H1 (cell line): ENCODE measurements around the gene CCDC33. TPM values are rescaled to one million over a fixed set of nuclear protein-coding genes. Genes with fewer than 3 reads are reported as not detected.

Experiments
- CTCF ChIA-PET: fragments of 300-600 bp; sonication (Branson Sonifier 250); formaldehyde crosslinking; loops from one replicate; lab custom pipeline; 2021; ENCODE audit not compliant: partially characterized antibody; lab: Charles Lee
- POLR2A ChIA-PET: fragments of 300-600 bp; sonication (Branson Sonifier 250); formaldehyde crosslinking; loops from one replicate; lab custom pipeline; 2021; ENCODE audit warnings: inconsistent platforms; ENCODE audit not compliant: partially characterized antibody; lab: Charles Lee
- DNase-seq, 2 experiments: peaks; one replicate each; pipeline versions ENCODE4 v3.0.0 to v3.0.0-alpha.2; 2010 to 2022; ENCODE audit warnings: low spot score in 2 of 2, low read depth in 1 of 2, mixed read lengths in 1 of 2
- FAIRE-seq: peaks from 2 replicates; lab custom pipeline; 2011; peaks lifted over from hg19 to GRCh38; lab: Jason Lieb, UNC
- H2AFZ ChIP-seq: 2 replicates; pipeline ENCODE4 v1.8.1; 2012; ENCODE audit warnings: low read length, inconsistent platforms
- H2AK5ac ChIP-seq: 2 replicates; pipeline ENCODE4 v1.6.1; 2013; ENCODE audit warnings: low read depth, low read length
- H2BK120ac ChIP-seq: replicated peaks from 2 replicates; pipeline ENCODE3; 2013; ENCODE audit warnings: low read depth, low read length, inconsistent platforms
- H2BK12ac ChIP-seq: 2 replicates; pipeline ENCODE4 v1.6.1; 2013; ENCODE audit warnings: low read depth, low read length
- H2BK15ac ChIP-seq: 2 replicates; pipeline ENCODE4 v1.6.1; 2013; ENCODE audit warnings: low read length
- H2BK20ac ChIP-seq: 2 replicates; pipeline ENCODE4 v1.6.1; 2013; ENCODE audit warnings: low read length
- H2BK5ac ChIP-seq: 2 replicates; pipeline ENCODE4 v1.6.1; 2013; ENCODE audit warnings: low read depth, low read length
- H3K14ac ChIP-seq: 2 replicates; pipeline ENCODE4 v1.6.1; 2013; ENCODE audit warnings: inconsistent platforms; ENCODE audit not compliant: insufficient read length
- H3K18ac ChIP-seq: 2 replicates; pipeline ENCODE4 v1.6.1; 2013; ENCODE audit warnings: low read length; ENCODE audit errors: extremely low read depth
- H3K23ac ChIP-seq: 2 replicates; pipeline ENCODE4 v1.6.1; 2013; ENCODE audit warnings: inconsistent platforms; ENCODE audit not compliant: insufficient read length
- H3K23me2 ChIP-seq: 2 replicates; pipeline ENCODE4 v1.6.1; 2013; ENCODE audit warnings: low read depth, low read length
- H3K27ac ChIP-seq: 2 replicates; pipeline ENCODE4 v1.6.1; 2011; ENCODE audit warnings: low read depth, low read length, inconsistent platforms
- H3K27me3 ChIP-seq, 4 experiments: replicated peaks in 1 of 4; 1 replicate in 1 of 4; 2 replicates in 3 of 4; pipeline versions ENCODE4 v1.6.1 to v1.8.1; 2011 to 2013; ENCODE audit warnings: low read length in 3 of 4, mild to moderate bottlenecking in 3 of 4, inconsistent platforms in 2 of 4, mixed read lengths in 2 of 4, moderate library complexity in 1 of 4; ENCODE audit not compliant: control insufficient read depth in 3 of 4, insufficient read depth in 3 of 4; ENCODE audit errors: extremely low read depth in 1 of 4
- H3K36me3 ChIP-seq, 4 experiments: 2 replicates each; pipeline versions ENCODE4 v1.6.1 to v1.8.1; 2011 to 2013; ENCODE audit warnings: mild to moderate bottlenecking in 4 of 4, low read length in 3 of 4, moderate library complexity in 2 of 4, control low read depth in 1 of 4, inconsistent platforms in 1 of 4; ENCODE audit not compliant: insufficient read depth in 4 of 4, control insufficient read depth in 2 of 4
- H3K4ac ChIP-seq: replicated peaks from 2 replicates; pipeline ENCODE3; 2013; ENCODE audit warnings: low read length, low read depth, mixed read lengths, inconsistent platforms; ENCODE audit not compliant: insufficient read length
- H3K4me1 ChIP-seq, 4 experiments: replicated peaks in 1 of 4; 1 replicate in 1 of 4; 2 replicates in 3 of 4; pipeline versions ENCODE4 v1.6.1 to v1.8.1; 2011 to 2013; ENCODE audit warnings: low read length in 3 of 4, inconsistent platforms in 2 of 4, mixed read lengths in 1 of 4; ENCODE audit not compliant: insufficient read depth in 4 of 4, control insufficient read depth in 3 of 4
- H3K4me2 ChIP-seq, 2 experiments: 2 replicates each; pipeline versions ENCODE4 v1.6.1 to v1.8.1; 2011 to 2013; ENCODE audit warnings: low read depth in 2 of 2, low read length in 2 of 2, control low read depth in 1 of 2, inconsistent platforms in 1 of 2, mild to moderate bottlenecking in 1 of 2; ENCODE audit not compliant: insufficient read depth in 1 of 2
- H3K4me3 ChIP-seq, 4 experiments: fragments of 200-600, 300-600 bp in 1 of 4; sonication (generic), shearing (Covaris generic), sonication (Bioruptor Twin) in 1 of 4; 2 replicates each; pipeline versions ENCODE4 v1.5.1 to v1.8.1; 2011 to 2016; ENCODE audit warnings: low read length in 4 of 4, low read depth in 3 of 4, control low read depth in 2 of 4, inconsistent platforms in 2 of 4, mild to moderate bottlenecking in 2 of 4, mixed read lengths in 1 of 4, moderate library complexity in 1 of 4; ENCODE audit not compliant: insufficient read depth in 2 of 4; ENCODE audit errors: extremely low read depth in 1 of 4
- H3K56ac ChIP-seq: replicated peaks from 2 replicates; pipeline ENCODE3; 2013; ENCODE audit warnings: low read depth, mild to moderate bottlenecking, mixed read lengths, low read length, inconsistent platforms; ENCODE audit not compliant: insufficient read length
- H3K79me1 ChIP-seq: 2 replicates; pipeline ENCODE4 v1.6.1; 2013; ENCODE audit warnings: low read depth, low read length, control low read depth
- H3K79me2 ChIP-seq, 2 experiments: 2 replicates each; pipeline versions ENCODE4 v1.6.1 to v1.8.1; 2012 to 2013; ENCODE audit warnings: low read length in 2 of 2, mild to moderate bottlenecking in 2 of 2, inconsistent platforms in 1 of 2; ENCODE audit not compliant: insufficient read depth in 2 of 2, control insufficient read depth in 1 of 2
- H3K9ac ChIP-seq, 4 experiments: replicated peaks in 1 of 4; 1 replicate in 1 of 4; 2 replicates in 3 of 4; pipeline versions ENCODE4 v1.6.1 to v1.8.1; 2011 to 2013; ENCODE audit warnings: low read depth in 3 of 4, low read length in 3 of 4, control low read depth in 2 of 4, mild to moderate bottlenecking in 2 of 4, moderate library complexity in 2 of 4, inconsistent platforms in 1 of 4; ENCODE audit errors: extremely low read depth in 1 of 4
- H3K9me3 ChIP-seq, 2 experiments: 2 replicates each; pipeline versions ENCODE4 v1.6.1 to v1.8.1; 2012 to 2013; ENCODE audit warnings: mild to moderate bottlenecking in 2 of 2, moderate library complexity in 2 of 2, control low read depth in 1 of 2, inconsistent platforms in 1 of 2, low read depth in 1 of 2, low read length in 1 of 2, mixed read lengths in 1 of 2; ENCODE audit not compliant: insufficient read depth in 2 of 2
- H4K20me1 ChIP-seq, 2 experiments: replicated peaks in 1 of 2; 2 replicates each; pipeline versions ENCODE3 to v1.8.1; 2011 to 2013; ENCODE audit warnings: inconsistent platforms in 2 of 2, low read length in 2 of 2, mild to moderate bottlenecking in 1 of 2; ENCODE audit not compliant: insufficient read depth in 2 of 2, control insufficient read depth in 1 of 2
- H4K5ac ChIP-seq: 2 replicates; pipeline ENCODE4 v1.6.1; 2013; ENCODE audit warnings: low read length, low read depth, mixed read lengths, inconsistent platforms; ENCODE audit not compliant: insufficient read length
- H4K8ac ChIP-seq: 2 replicates; pipeline ENCODE4 v1.8.0; 2013; ENCODE audit warnings: mild to moderate bottlenecking, moderate library complexity, low read length, inconsistent platforms; ENCODE audit not compliant: insufficient read depth; ENCODE audit errors: extremely low read depth
- H4K91ac ChIP-seq: replicated peaks from 2 replicates; pipeline ENCODE3; 2013; ENCODE audit warnings: low read length, mixed read lengths, inconsistent platforms; ENCODE audit not compliant: insufficient read length
- CREB1 ChIP-seq: IDR thresholded peaks from 2 replicates; pipeline ENCODE4 v1.6.1; 2012; ENCODE audit warnings: inconsistent platforms
- RXRA ChIP-seq: IDR thresholded peaks from 2 replicates; pipeline ENCODE4 v1.6.1; 2011; ENCODE audit warnings: low read depth, mild to moderate bottlenecking, low read length, moderate library complexity; ENCODE audit not compliant: insufficient read depth
- SIX5 ChIP-seq: IDR thresholded peaks from 2 replicates; pipeline ENCODE4 v1.6.1; 2011; ENCODE audit warnings: mild to moderate bottlenecking, low read depth, low read length
- TAF7 ChIP-seq: optimal IDR thresholded peaks from 2 replicates; pipeline ENCODE3; 2011; ENCODE audit warnings: low read depth, mild to moderate bottlenecking, inconsistent platforms, low read length, moderate library complexity, borderline replicate concordance
- whole genome bisulfite sequencing, 2 experiments: shearing (Covaris generic) in 1 of 2; methylation state at CpG; one replicate each; pipeline versions ENCODE4 v1.1.6 to v1.1.7; 2013 to 2015; ENCODE audit warnings: low lambda C conversion rate in 2 of 2, mixed read lengths in 2 of 2, inconsistent platforms in 1 of 2, low coverage in 1 of 2, missing lambda C conversion rate in 1 of 2; ENCODE audit not compliant: insufficient replicate concordance in 2 of 2, insufficient coverage in 1 of 2, insufficient read length in 1 of 2; ENCODE audit errors: extremely low coverage in 1 of 2, missing lambda C conversion rate in 1 of 2; 5-methylcytosine and 5-hydroxymethylcytosine counted together
- polyA plus RNA-seq, 7 experiments: library from polyadenylated mRNA; depleted of rRNA in 3 of 7; stranded (reverse) in 5 of 7; unstranded in 2 of 7; fragments of >200 nt in 5 of 7; fragments of 200-250 nt in 2 of 7; gene quantifications; 1 replicate in 5 of 7; 2 replicates in 1 of 7; 4 replicates in 1 of 7; pipeline versions ENCODE4 v1.2.1 to v1.2.3, GENCODE V29; 2011 to 2013; ENCODE audit warnings: missing spikeins in 2 of 7, mixed read lengths in 2 of 7
- total RNA-seq: library from RNA; stranded (reverse); fragmentation: NEBNext Ultra II Directional; extraction: Animal tissue kit (Norgen Biotek cat#: 25700); gene quantifications from 2 replicates; pipeline ENCODE4 v1.2.1, GENCODE V29; 2021

The CCDC33 gene
- total and polyA plus RNA-seq, 2 of the 8 experiments (the other 6 are each of a cell fraction or from before 2014, with no cell fraction given) = 2.0 to 2.7 TPM

DNA sequence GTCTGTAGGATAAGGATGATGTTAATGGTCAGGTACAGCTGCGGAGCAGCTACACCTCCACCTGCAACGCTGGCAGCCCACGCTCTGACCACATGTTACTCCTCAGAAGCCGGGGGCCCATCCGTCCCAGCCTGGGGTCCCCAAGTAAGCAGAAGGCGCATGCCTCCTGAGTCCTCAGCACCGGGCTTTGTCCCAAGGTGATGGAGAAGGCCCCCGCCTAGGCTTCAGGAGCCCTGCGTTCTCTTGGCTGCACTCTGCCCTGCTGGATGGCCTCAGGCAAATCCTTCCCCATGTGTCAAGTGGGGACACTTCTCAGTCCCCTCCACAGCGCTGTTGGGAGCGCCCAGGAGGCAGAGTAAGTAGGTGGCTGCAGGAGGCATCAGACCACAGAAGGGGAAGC is 47.9 kb upstream of the CCDC33 start:
- Histone ChIP-seq H3K4me3 (no peak overlapping the region), H3K27ac (no peak overlapping the region), H3K9ac (no peak overlapping the region), H4K5ac (no peak overlapping the region), H2BK20ac (no peak overlapping the region), H3K23me2 (no peaks in the 10 kb centered on the region), H2BK5ac (no peak overlapping the region), H3K23ac (no peak overlapping the region), H3K18ac (no peak overlapping the region), H3K56ac (no peak overlapping the region), H3K4ac (no peak overlapping the region), H3K9me3 (no peaks in the 10 kb centered on the region), H3K27me3 (no peaks in the 10 kb centered on the region), H3K14ac (no peak overlapping the region), H4K91ac (no peak overlapping the region), H2BK12ac (0 out of 2 replicates have a peak overlapping the region, but pooled peaks have one; percentile 43), H2AK5ac (no peak overlapping the region), H3K4me1 (no peaks in the 10 kb centered on the region; a peak in 2 of 7 replicates), H4K8ac (no peak overlapping the region), H3K79me2 (no peaks in the 10 kb centered on the region), H2AFZ (no peak overlapping the region), H4K20me1 (no peaks in the 10 kb centered on the region), H3K36me3 (no peaks in the 10 kb centered on the region), H3K4me2 (no peak overlapping the region), H3K79me1 (no peaks in the 10 kb centered on the region), H2BK120ac (no peak overlapping the region), H2BK15ac (no peak overlapping the region)
- FAIRE-seq (no peak), DNase-seq (no peak)
- 97% methylated on average over 11 of the region's 11 CpGs; no CpG with 5 or more reads in 1 of the 2 experiments for WGBS, 2 experiments
- no peak for TF ChIP-seq RXRA
- TF ChIP-seq TAF7 = no peak
- no peak for TF ChIP-seq SIX5
- no peak for TF ChIP-seq CREB1
- POLR2A ChIA-PET = interaction anchor here (0.7 to 10.3 kb wide), 5 partner anchors 11 to 216 kb away, joined by 3 to 76 read pairs (median 4); partner anchors contain the start of gene STRA6
- CTCF ChIA-PET = interaction anchor here (0.6 to 2.3 kb wide), 11 partner anchors 10 to 134 kb away, joined by 3 to 8 read pairs (median 4); partner anchors contain the start of gene STRA6
